HK-2 (cell line): ENCODE results near the gene TMSB15C.
"Not testable (repeated sequence)": the region's sequence is repeated elsewhere in the genome, so short reads cannot be mapped to it uniquely, and the experiment has no call there.

Source experiments
- DNase-seq: peaks from one replicate; pipeline ENCODE4 v3.0.0-alpha.2; 2018; ENCODE audit not compliant: unreplicated experiment

Gene TMSB15C

DNA sequence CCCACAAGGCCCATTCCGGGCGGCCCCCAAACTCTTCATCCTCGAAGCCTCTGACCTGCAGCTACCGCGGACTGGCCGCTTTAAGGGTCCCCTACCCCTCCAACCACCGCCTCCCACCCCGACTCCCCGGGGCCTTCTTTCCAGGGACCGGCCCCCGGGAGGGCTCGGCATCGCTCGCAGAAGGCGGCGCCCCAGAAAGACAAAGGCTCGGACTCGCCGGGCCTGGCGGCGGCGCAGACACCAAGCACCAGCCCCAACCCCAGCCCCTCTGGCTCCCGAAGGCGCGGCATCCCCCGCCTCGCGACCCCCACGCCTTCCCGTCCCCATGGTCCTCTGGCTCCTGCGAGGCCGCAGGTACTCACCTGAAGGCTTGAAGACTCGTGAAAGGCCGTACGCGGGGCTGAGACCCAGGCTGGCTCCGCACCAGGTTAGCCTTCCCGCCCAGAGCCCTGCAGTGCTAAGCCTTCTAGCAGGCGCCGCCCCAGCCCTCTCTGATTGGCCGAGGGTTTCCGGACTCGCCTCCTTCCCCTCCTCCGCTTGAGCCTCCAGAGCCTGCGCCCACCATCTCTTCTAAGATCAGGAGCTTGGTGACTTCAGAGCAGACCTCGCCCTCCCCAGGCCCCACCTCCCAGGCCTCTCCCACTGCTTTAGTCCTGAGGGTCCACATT lies at the start of gene TMSB15C:
TSS of gene TMSB15C (minus strand) at position 459 of the 668 bp plus-strand sequence.
- DNase-seq = not testable (repeated sequence)

DNA sequence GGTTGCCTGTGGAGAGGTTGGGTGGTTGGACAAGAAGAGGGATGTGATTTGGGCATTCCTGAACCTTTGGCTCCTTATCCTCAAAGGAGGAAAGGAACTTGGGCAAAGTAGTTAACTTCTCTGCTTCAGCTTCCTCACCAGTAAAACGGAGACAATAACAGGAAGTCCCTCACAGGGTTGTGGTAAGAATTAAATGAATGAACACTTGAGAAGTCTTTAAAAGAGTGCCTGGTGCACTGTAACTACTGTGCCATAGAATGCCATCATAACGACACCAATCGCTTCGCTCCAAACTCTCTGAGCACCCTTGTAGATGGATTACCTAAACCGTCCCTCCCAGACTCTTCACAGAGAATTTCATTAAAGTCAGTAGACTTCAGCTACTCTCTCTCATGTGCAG lies 46.8 kb upstream of the TMSB15C start:
- no peak for DNase-seq

DNA sequence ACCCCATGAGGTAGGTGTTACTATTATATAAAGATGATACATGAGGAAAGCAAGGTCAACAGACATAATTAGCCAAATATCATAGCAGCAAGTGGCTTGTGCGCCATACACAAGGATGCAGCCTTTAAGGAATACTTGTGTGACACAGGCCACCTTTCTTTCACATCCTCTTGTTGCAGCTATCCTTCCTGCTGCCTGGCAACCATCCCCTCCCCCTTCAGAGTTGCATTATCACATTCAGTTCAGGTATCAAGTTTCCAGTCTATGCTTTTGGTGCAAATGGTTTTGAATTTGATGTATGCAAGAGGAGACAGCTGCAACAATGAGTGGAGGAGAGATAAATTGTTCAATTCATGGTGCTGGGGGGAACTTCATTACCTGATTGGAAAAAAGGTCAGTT lies 42.7 kb upstream of the TMSB15C start:
- DNase-seq = no peak

DNA sequence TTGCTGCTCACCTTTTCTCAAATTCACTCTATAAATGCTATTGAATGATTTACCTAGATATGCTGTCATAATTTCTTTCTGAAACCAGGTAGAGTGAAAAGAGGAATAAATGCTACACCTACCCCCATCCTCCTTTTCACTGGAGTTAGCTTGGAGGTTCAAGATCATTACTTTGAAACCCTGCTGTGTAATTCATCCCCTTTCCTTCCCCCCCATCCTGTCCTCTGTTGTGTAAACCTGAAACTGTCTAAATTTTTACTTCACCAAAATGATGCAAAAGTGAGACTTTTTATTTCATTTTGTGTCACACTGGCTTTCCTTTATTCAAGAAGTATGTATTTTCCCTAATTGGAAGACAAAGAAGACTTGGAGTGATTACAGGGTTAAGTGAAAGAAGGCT lies 41.7 kb upstream of the TMSB15C start:
- no peak for DNase-seq

DNA sequence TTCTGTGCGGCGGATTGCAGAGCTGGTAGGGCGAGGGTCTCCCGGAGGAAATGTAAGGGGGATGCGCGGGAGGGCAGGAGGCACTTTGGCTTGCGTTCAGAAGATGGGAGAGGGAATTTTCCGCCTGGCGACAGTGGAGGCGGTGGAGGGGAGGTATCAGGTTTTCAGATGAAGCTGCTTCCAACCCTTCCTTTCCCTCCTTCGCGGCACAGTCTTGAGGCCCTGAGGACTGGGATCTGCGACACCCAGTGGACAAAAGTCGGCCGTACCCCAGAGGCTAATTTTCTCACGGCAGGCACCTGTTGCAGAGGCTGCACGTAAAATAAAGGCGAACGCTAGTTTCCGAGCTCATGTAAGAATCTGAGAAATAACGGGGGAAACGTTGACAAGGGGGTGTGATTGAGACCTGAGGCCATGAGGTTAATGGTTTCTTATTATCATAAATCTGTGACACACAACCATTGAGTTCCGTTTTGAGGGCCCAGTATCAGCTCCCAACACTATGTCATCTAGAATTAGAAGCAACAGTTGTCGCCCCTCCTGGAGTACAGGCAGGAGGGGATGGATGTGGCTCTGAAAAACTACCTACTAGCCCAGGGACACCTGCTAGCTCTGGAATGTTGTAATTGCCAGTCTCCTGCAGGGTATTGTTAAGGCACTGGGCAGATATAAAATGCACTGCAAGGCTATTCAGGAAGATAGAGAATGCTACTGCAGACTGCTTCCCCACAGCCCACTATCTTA lies 37.4 kb upstream of the TMSB15C start:
- peak; percentile 65 for DNase-seq

- peak; percentile 81 for DNase-seq
These were observed 36.4 kb upstream of the TMSB15C start, which contains the start of gene ZCCHC18 for GRCh38 chrX:104112326-104112951. Gene ZCCHC18 (plus strand): TSS chrX:104112523. CDS start chrX:104114112, 1,589 bp downstream.

GRCh38 chrX:104110491-104111240 lies 34.6 kb upstream of the TMSB15C start:
- DNase-seq = not testable (repeated sequence)

DNA sequence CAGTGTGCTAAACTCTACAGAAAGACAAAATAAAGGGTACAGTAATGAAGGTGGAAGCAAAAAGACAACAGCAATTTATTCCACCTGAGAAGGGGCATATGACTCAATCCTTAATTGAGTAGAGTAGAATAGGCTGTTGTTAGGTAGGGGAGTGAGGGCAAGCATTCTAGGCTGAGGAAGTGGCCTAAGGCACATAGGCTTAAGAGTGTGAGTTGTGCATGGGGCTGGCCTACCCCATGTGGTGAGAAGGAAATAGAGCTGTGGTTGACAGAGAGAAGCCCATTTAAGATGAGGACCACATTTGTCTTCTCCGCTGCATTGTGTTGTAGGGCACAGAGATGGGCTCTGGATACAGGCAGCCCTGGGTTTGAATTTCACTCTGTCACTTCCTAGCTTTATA lies 32.9 kb upstream of the TMSB15C start:
- no peak for DNase-seq

DNA sequence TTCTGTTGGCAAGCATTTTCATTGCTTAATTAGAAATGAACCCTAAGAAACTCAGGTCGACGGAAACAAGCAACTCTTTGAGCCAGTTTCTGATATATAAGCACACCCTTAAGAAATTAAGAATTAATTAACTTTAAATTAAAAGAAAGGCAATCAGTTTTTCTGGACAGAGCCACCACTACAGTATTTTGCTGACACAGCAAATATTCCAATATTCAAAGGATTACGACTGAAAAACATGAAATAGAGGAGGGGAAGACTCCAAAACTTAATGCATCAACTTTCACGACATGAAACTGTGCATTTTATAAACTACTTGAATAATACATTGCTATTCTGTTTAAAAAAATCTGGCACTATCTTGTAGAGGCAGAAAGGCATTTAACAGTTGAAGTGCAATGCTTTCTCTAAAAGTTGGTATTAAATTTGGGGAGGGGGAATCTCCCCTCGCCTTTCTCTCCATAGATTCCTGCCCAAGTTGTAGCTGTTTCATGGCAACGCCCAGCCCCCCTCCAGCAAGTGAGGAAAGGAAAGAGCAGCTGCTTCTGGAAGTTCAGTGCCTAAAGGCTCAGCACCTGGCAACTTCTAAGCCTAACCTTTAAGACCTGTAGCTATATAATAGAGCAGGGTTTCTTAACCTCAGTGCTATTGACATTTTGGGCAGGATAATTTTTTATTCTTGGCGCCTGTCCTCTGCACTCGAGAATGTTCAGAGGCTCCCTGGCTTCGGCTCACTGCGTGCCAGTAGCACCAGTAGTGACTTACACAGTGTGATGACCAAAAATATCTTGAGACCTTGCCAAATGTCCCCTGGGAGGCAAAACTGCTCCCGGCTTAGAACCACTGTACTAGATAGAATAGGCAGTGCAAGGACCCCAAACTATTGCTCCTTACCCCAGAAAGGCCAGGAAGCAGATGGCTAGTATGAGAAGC lies 29.6 kb upstream of the TMSB15C start:
- no peak for DNase-seq

GRCh38 chrX:104104676-104105075 lies 28.6 kb upstream of the TMSB15C start:
- no peak for DNase-seq

- no peak for DNase-seq
These were observed 22.9 kb upstream of the TMSB15C start for GRCh38 chrX:104098919-104099318.

- peak; percentile 30 for DNase-seq
These were observed 22.2 kb upstream of the TMSB15C start for GRCh38 chrX:104098151-104098808.

GRCh38 chrX:104085919-104086318 lies 9.9 kb upstream of the TMSB15C start:
- no peak for DNase-seq

GRCh38 chrX:104085477-104085876 lies 9.4 kb upstream of the TMSB15C start:
- no peak for DNase-seq

GRCh38 chrX:104084534-104085277 lies 8.7 kb upstream of the TMSB15C start:
- no peak for DNase-seq

DNA sequence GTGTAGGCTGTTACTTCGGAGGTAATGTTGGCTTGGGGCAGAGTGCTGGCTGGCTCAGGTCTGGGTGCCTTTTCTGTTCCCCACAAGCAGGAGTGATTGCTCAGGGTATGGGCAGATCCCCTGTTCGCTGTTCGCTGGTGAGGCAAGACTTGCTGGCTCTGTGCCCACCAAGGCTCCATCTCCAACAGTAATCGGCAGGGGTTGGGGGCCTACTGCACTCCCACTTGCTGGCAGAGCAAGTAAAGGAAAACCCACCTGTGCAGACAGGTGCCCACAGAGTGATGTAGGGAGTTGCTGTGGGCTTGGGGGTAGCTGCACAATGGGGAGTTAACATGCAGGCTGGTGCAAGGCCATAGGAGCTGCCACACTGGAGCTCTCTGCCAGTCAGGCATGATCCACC lies 8.0 kb upstream of the TMSB15C start:
- no peak for DNase-seq

GRCh38 chrX:104077854-104078253 lies 1.8 kb upstream of the TMSB15C start:
- DNase-seq = not testable (repeated sequence)

- not testable (repeated sequence) for DNase-seq
These were observed 13.4 kb downstream of the TMSB15C start for GRCh38 chrX:104062636-104063035.

DNA sequence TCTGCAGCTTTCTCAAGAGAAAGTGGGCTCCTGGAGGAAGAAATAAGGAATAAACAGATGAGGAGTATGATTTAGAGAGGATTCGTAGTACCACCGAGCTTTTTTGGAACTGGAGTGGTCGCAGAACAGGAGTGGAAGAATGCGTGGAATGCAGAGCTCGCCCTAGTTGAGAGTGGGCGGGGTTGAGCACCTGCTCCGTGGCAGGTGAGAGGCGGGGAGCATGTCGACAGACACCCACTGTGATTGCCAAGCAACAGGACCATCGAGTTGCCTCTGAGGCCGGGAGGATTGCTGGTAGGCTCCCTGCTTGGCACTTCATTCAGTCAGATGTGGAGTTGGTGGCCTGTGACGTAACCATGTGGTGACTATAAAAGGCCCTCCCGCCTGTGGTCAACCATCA lies 21.1 kb downstream of the TMSB15C start:
- DNase-seq = not testable (repeated sequence)

- no peak for DNase-seq
These were observed 28.9 kb downstream of the TMSB15C start for GRCh38 chrX:104047171-104047570.
